NCI-H1417 (cell line): ENCODE results near the gene DAND5.
"Not testable (repeated sequence)": the region's sequence is repeated elsewhere in the genome, so short reads cannot be mapped to it uniquely, and the experiment has no call there.

Experiments used
- DNase-seq, 3 experiments: peaks; one replicate each; lab custom pipeline; 2025; lab: John Stamatoyannopoulos, UW

The DAND5 gene

GRCh38 chr19:12965017-12965811, 4.2 kb upstream of the DAND5 start:
- peak; percentile 64 to 93 (median 87) for DNase-seq

DNA sequence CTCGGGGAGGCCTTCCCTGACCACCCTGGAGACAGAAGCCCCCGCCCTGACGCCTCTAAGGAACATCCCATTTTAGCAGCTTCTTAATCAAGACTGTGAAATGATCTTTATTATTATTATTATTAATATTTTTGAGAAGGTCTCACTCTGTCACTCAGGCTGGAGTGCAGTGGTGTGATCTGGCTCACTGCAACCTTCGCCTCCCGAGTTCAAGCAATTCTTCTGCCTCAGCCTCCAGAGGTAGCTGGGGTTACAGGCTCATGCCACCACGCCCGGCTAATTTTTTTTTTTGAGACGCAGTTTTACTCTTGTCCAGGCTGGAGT, 3.6 kb upstream of the DAND5 start:
- DNase-seq, result no peak

DNA sequence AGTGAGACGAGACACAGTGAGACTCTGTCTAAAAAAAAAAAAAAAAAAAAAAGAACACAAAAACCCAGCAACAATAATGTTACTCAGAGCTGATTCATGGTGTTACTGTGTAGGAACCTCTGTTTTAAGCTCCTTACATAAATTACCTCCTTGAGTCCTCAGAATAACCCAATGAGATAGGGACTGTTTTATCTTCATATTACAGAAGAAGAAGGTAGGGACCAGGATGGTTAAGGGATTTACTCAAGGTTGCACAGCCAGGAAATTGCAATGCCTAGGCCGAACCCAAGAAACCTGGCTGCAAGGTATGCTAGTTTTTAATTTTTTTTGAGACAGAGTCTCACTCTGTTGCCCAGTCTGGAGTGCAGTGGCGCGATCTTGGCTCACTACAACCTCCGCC, 1.5 kb upstream of the DAND5 start:
- no peak for DNase-seq

- no peak for DNase-seq
Observed at GRCh38 chr19:12970070-12970820, 869 bp downstream of the DAND5 start.

DNA sequence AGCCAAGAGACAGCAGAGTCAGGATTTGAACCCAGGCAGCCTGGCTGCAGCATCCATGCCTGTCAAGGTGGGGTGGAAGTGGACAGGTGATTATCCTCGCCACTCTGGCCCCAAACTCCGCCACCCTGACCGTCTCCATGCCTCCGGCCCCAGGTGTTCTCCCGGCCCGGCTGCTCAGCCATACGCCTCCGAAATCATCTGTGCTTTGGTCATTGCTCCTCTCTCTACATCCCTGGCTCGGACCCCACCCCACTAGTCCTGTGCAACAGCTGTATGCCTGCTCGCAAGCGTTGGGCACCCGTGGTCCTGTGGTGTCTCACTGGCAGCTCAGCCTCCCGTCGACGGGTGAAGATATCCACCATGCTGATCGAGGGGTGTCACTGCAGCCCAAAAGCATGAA, 3.9 kb downstream of the DAND5 start:
- DNase-seq, result no peak

DNA sequence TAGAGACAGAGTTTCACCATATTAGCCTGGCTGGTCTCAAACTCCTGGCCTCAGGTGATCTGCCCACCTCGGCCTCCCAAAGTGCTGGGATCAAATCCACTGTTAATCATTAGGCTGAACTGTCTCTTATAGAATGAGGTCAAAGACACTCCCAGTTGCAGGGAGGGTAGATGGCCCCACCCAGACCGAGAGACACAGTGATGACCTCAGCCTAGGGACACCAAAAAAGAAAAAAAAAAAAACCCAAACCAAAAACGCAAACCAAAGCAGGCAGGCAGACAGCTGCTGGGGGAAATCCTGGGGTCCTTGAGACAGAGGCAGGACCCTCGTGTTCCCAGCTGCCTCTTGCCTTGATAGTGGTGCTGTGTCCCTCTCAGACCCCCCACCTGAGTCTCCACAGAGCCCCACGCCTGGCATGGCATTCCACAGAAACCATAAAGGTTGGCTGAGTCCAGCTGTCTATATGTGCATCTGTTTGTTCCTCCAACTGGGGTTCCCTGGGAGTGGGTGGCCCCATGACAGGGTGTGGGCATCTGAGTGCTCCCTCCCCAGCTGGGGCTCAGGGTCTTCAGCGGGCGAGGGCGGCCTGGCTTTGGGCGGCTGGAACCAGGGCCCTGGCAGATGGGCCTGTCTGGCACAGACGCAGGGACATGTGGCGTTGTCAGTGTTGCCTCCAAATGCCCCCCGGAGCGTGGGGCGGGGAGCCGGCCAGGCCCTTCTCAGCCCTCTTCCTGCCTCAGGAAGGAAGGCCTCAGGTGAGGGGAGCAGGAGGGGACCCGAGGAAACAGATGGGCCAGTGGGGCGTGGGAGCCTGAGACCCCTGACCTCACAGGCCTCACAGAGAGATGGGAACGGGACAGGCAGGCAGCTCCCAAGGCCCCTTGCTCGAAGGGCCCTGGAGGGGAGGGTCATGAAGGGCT, 5.2 kb downstream of the DAND5 start:
- no peak for DNase-seq

DNA sequence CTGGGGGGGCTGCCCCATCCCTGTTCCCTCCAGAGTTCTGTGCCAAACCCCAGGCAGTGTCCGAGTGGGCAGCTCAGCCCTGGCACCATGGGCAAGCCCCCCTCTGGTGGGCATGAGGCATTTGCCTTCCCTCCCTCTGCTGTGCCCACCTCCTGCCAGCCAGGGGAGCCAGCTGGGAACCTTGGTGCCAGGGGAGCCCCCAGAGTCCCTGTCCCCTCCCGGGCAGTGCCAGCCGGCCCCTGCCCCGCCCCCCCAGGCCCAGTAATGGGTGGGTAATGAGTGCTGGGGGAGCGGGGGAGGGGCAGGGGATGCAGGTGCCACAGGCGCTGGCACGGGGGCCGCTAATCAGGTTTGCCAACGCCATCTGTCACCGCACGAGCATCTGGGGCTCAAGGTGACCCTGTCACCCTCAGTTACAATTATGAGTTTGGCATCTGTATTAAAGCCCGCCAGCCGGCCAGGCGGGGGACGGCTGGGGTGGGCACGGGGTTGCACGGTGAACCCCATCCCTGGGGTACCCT, 5.9 kb downstream of the DAND5 start:
- DNase-seq, result peak in 2 of 3 experiments; percentile 22 to 57

DNA sequence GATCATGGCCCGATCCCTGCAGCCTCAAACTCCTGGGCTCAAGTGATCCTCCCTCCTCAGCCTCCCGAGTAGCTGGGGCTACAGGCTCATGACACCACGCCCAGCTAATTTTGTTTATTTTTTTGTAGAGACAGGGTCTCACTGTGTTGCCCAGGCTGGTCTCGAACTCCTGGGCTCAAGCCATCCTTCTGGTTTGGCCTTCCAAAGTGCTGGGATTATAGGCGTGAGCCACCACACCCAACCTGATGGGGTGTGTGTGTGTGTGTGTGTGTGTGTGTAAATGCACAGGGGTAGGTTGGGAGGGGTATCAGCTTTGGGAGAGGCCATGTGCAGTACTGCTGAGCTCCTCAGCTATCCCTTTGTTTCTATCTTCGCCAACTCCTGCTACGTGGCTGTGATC, 6.7 kb downstream of the DAND5 start:
- not testable (repeated sequence) for DNase-seq

DNA sequence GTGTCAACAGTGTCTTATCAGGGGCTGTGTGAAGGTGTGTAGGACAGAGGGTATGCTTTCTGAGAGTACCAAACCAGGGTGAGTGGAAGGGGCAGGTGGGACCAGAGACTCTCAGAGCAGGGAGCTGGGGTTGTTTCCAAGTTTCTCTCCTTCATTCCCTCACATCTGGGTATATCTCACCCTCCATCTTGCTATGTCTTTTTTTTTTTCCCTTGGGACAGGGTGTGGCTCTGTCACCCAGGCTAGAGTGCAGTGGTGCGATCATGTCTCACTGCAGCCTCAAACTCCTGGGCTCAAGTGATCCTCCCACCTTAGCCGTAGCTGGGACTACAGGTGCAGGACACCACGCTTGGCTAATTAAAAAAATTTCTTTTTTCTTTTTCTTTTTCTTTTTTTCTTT, 10.6 kb downstream of the DAND5 start:
- DNase-seq, result no peak

- DNase-seq, result no peak
Observed at GRCh38 chr19:12982648-12983047, 13.3 kb downstream of the DAND5 start.

GRCh38 chr19:12983091-12983490, 13.7 kb downstream of the DAND5 start:
- DNase-seq, result no peak

DNA sequence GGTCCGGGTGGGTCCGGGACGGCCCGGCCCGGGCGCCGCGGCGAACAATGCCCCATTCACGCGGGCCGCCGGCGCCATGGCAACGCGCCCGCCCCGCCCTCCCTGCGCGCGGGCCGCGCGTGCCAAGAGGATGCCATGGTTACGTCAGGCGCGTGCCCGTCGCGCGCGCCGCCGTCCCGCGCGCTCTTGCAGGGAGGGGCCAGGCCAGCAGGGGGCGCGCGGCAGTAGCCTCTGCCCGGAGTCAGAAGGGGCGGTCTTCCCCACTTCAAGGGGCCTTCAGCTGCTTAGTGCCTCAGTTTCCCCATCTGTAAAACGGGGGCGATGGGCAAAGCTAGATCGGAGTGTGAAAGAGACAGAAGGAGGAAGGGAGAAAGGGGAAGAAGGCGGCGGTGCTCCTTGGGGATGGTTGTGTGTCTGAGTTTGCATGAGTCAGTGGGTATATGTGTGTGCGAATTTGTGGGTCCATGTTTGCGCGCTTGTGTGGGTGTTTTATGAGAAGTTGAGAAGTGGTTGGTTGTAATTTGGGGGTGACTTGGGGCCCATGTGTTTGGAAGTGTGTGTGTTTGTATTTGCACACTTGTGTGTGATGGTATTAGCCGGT, 14.3 kb downstream of the DAND5 start:
- DNase-seq, result peak; percentile 70 to 85 (median 84)

DNA sequence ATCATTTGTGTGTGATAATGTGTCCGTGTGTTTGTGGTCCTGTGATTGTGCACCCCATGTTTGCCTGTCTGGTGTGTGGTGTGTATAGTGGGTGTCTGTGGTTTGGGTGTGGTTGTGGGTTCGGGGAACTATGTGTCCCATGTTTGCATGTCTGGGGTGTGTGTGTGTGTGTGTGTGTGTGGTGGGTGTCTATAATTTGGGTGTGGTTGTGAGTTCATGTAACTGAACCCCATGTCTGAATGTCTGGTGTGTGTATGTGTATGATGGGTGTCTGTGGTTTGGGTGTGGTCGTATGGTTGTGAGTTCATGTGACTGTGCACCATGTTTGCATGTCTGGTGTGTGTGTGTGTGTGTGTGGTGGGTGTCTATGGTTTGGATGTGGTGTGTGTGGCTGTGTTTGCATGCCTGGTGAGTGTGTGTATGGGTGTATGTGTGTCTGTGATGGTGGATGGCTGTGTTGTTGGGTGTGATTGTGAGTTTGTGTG, 14.8 kb downstream of the DAND5 start:
- peak in 1 of 3 experiments; percentile 52 for DNase-seq

GRCh38 chr19:12984683-12985048, 15.3 kb downstream of the DAND5 start:
- peak in 2 of 3 experiments; percentile 53 to 58 for DNase-seq

- peak; percentile 2 to 78 (median 63) for DNase-seq
Observed at GRCh38 chr19:12985049-12985776, 15.8 kb downstream of the DAND5 start.

GRCh38 chr19:12986726-12987125, 17.4 kb downstream of the DAND5 start:
- no peak for DNase-seq

DNA sequence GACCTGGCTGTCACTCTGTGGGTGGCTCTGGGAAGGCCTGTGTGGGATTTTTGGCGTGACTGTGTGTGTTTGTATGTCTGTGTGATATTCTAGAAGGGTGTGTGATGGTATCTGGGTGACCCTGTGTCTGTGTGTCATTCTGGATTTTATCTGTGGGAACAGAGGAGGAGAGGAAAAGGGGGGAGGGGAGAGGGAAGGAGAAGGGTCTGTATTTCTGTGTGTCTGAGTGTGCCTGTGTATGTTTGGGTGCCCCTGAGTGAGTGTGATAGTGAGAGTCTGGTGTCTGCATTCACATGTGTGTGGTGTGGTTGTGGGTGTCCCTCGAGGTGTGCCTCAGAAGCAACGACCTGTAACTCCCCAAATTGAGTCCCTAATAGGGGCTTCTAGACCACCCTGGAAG, 17.8 kb downstream of the DAND5 start:
- DNase-seq, result no peak

DNA sequence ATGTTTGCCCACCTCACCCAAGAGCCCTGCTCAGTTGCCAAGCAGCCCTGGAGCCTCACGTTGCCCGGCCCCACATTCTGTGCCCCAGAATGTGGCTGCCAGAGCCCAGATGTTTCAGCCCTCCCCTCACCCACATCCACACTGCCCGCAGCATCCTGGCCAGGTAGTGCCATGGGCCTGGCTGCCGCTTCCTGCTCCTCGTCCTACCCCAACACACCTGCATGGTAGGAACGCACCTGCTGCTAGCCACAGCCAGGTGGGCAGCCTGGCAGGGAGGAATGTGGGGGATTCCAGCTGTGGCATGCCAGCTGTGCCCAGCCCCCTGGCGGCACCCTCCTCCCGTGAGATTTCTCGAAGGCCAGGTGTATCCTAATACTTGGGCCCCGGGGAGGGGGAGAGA, 18.4 kb downstream of the DAND5 start:
- DNase-seq, result peak in 2 of 3 experiments; percentile 53 to 55

DNA sequence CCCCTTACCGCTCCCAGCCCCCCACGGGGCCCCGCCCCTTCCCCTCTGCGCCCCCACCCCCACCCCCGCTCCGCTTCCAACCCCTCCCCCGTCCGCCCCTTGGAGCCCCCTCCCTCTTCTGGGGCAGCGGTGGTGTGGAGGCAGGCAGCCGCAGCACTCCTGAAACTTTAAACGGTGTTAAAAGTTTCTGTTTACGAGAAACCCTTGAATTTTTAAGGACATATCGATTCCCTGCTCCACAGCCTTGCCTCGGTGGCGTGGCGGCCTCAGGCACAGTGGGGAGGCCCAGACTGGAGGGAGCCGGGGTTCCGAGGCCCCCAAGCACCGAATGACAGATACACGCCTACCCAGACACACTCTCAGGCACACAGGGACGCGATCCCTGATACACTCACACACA, 21.1 kb downstream of the DAND5 start:
- no peak for DNase-seq

- no peak for DNase-seq
Observed at GRCh38 chr19:12990853-12991252, 21.5 kb downstream of the DAND5 start.

GRCh38 chr19:12991296-12991695, 21.9 kb downstream of the DAND5 start:
- no peak for DNase-seq
